Measurements from ENCODE around the gene ARHGEF33.

DNA sequence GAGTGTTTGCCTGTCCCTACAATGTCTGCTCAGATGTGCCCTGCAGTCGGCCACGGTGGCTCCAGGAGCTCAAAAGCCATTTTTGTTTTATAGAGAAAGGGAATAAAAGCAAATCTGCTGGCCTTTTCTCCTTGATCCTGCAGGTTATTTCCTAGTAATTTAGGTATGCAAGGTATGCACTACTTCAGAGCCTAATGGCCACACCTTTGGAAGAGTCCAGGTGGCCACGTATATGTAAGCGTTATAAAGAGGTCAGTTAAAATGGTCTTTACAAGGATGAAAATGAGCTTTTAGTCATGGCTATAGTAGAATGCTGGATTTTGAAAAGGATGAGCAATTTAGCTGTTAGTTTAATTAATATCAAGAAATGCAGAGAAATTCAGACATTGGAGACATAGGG lies 81.7 kb downstream of the ARHGEF33 start:
- TF ChIP-seq SMC3 (IDR thresholded peaks at IDR 0.05; ENCODE audit: low read depth, low read length): no peak
- no peak for TF ChIP-seq FOSL2 (IDR thresholded peaks at IDR 0.05; ENCODE audit: borderline replicate concordance, low read depth)
- TF ChIP-seq CTCF (IDR thresholded peaks at IDR 0.05): no peak

Measured in SK-N-SH (cell line).